ENCODE data around the gene EMP1.
"Not testable (repeated sequence)": the region's sequence is repeated elsewhere in the genome, so short reads cannot be mapped to it uniquely, and the experiment has no call there.

Gene EMP1

GRCh38 chr12:13257356-13257875 is 60.9 kb downstream of the EMP1 start:
- no peak overlapping the region for H3K27ac ChIP-seq (ENCODE audit: low read depth, low read length, poor library complexity, severe bottlenecking)
- H4K20me1 ChIP-seq (ENCODE audit: insufficient read depth, low read length), result no peaks in the 10 kb centered on the region
- no peaks in the 10 kb centered on the region for H3K79me2 ChIP-seq (ENCODE audit: insufficient read depth, low read length)
- H3F3A ChIP-seq (ENCODE audit: insufficient read depth, low read length), result no peaks in the 10 kb centered on the region
- no peak overlapping the region for H3K4me2 ChIP-seq (ENCODE audit: low read length)
- H3K9me3 ChIP-seq (ENCODE audit: low read length), result no peaks in the 10 kb centered on the region
- H3K4me3 ChIP-seq (ENCODE audit: low read depth, low read length, poor library complexity, severe bottlenecking), result no peak overlapping the region
- H3K9ac ChIP-seq (ENCODE audit: low read length), result no peak overlapping the region
- no peaks in the 10 kb centered on the region for H3K27me3 ChIP-seq (ENCODE audit: insufficient read depth, low read length)
- H2AFZ ChIP-seq (ENCODE audit: low read length), result no peak overlapping the region
- H3K4me1 ChIP-seq (ENCODE audit: insufficient read depth, low read length, severe bottlenecking), result peaks cover 6% of the 10 kb centered on the region
- H3K36me3 ChIP-seq (ENCODE audit: insufficient read depth, low read length), result no peaks in the 10 kb centered on the region
- H3K9me2 ChIP-seq (ENCODE audit: low read depth, low read length), result no peaks in the 10 kb centered on the region
- TF ChIP-seq CTCF (IDR thresholded peaks at IDR 0.05; ENCODE audit: low read length), result no peak
- TF ChIP-seq EZH2 (IDR thresholded peaks at IDR 0.05; ENCODE audit: borderline replicate concordance, low read length), result no peak

- Histone ChIP-seq H3K9ac (ENCODE audit: low read length) (no peak overlapping the region), H3K4me2 (ENCODE audit: low read length) (no peak overlapping the region)
Measured at GRCh38 chr12:13258197-13258596, 61.7 kb downstream of the EMP1 start.

DNA sequence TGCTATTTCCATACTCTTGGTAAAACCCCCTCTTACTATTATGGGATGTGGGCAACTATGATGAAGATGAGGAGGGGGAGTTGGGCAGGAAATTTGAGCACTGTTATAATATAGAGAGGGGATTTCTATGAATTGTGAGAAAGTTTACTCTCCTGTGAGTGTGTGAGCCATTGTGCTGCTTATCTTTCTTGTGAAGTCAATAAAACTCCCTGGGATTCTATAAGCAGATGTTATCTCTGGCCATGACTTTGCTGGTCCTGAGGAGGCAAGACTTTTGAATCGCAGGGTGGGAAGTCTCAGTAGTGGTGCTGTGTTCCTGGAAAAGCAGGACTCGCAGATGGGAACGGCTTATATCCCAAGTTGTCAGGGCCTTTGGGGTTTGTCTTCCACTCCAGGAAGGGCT is 62.2 kb downstream of the EMP1 start:
- Histone ChIP-seq H3K9ac (ENCODE audit: low read length) (no peak overlapping the region), H3K27me3 (ENCODE audit: insufficient read depth, low read length) (no peaks in the 10 kb centered on the region), H3K4me1 (ENCODE audit: insufficient read depth, low read length, severe bottlenecking) (peaks cover 6% of the 10 kb centered on the region), H4K20me1 (ENCODE audit: insufficient read depth, low read length) (no peaks in the 10 kb centered on the region), H3K9me2 (ENCODE audit: low read depth, low read length) (no peaks in the 10 kb centered on the region), H3F3A (ENCODE audit: insufficient read depth, low read length) (no peaks in the 10 kb centered on the region), H3K79me2 (ENCODE audit: insufficient read depth, low read length) (no peaks in the 10 kb centered on the region), H2AFZ (ENCODE audit: low read length) (no peak overlapping the region), H3K27ac (ENCODE audit: low read depth, low read length, poor library complexity, severe bottlenecking) (no peak overlapping the region), H3K36me3 (ENCODE audit: insufficient read depth, low read length) (no peaks in the 10 kb centered on the region), H3K4me2 (ENCODE audit: low read length) (no peak overlapping the region), H3K9me3 (ENCODE audit: low read length) (no peaks in the 10 kb centered on the region), H3K4me3 (ENCODE audit: low read depth, low read length, poor library complexity, severe bottlenecking) (no peak overlapping the region)
- no peak for TF ChIP-seq CTCF (IDR thresholded peaks at IDR 0.05; ENCODE audit: low read length)
- TF ChIP-seq EZH2 (IDR thresholded peaks at IDR 0.05; ENCODE audit: borderline replicate concordance, low read length), result no peak

More at GRCh38 chr12:13258197-13258596, 61.7 kb downstream of the EMP1 start:
- Histone ChIP-seq H3K79me2 (ENCODE audit: insufficient read depth, low read length) (no peaks in the 10 kb centered on the region), H3K9me3 (ENCODE audit: low read length) (no peaks in the 10 kb centered on the region), H4K20me1 (ENCODE audit: insufficient read depth, low read length) (no peaks in the 10 kb centered on the region), H3F3A (ENCODE audit: insufficient read depth, low read length) (no peaks in the 10 kb centered on the region), H3K36me3 (ENCODE audit: insufficient read depth, low read length) (no peaks in the 10 kb centered on the region), H3K4me1 (ENCODE audit: insufficient read depth, low read length, severe bottlenecking) (peaks cover 6% of the 10 kb centered on the region), H2AFZ (ENCODE audit: low read length) (no peak overlapping the region), H3K27me3 (ENCODE audit: insufficient read depth, low read length) (no peaks in the 10 kb centered on the region), H3K27ac (ENCODE audit: low read depth, low read length, poor library complexity, severe bottlenecking) (no peak overlapping the region), H3K4me3 (ENCODE audit: low read depth, low read length, poor library complexity, severe bottlenecking) (no peak overlapping the region), H3K9me2 (ENCODE audit: low read depth, low read length) (no peaks in the 10 kb centered on the region)
- TF ChIP-seq EZH2 (IDR thresholded peaks at IDR 0.05; ENCODE audit: borderline replicate concordance, low read length) (no peak), CTCF (IDR thresholded peaks at IDR 0.05; ENCODE audit: low read length) (no peak)

- H3K27me3 ChIP-seq (ENCODE audit: insufficient read depth, low read length); H3K9me3 ChIP-seq (ENCODE audit: low read length); H3F3A ChIP-seq (ENCODE audit: insufficient read depth, low read length); H3K36me3 ChIP-seq (ENCODE audit: insufficient read depth, low read length); H2AFZ ChIP-seq (ENCODE audit: low read length); H3K4me1 ChIP-seq (ENCODE audit: insufficient read depth, low read length, severe bottlenecking); H3K27ac ChIP-seq (ENCODE audit: low read depth, low read length, poor library complexity, severe bottlenecking); H3K79me2 ChIP-seq (ENCODE audit: insufficient read depth, low read length); H3K4me2 ChIP-seq (ENCODE audit: low read length); H3K4me3 ChIP-seq (ENCODE audit: low read depth, low read length, poor library complexity, severe bottlenecking); H4K20me1 ChIP-seq (ENCODE audit: insufficient read depth, low read length); H3K9ac ChIP-seq (ENCODE audit: low read length); H3K9me2 ChIP-seq (ENCODE audit: low read depth, low read length): not testable (repeated sequence)
Measured at GRCh38 chr12:13259625-13260024, 63.1 kb downstream of the EMP1 start.

DNA sequence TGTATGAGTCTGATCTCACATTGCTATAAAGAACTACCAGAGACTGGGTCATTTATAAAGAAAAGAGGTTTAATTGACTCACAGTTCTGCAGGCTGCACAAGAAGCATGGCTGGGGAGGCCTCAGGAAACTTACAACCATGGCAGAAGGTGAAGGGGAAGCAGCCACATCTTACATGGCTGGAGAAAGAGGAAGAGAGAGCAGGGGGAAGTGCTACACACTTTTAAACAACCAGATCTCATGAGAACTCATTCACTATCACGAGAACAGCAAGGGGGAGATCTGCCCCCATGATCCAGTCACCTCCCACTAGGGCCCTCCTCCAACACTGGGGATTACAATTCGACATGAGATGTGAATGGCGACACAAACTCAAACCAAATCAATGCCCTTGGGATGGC is 71.3 kb downstream of the EMP1 start:
- H3K4me2 ChIP-seq (ENCODE audit: low read length); H3K79me2 ChIP-seq (ENCODE audit: insufficient read depth, low read length); H3K27ac ChIP-seq (ENCODE audit: low read depth, low read length, poor library complexity, severe bottlenecking); H3K9ac ChIP-seq (ENCODE audit: low read length); H4K20me1 ChIP-seq (ENCODE audit: insufficient read depth, low read length); H2AFZ ChIP-seq (ENCODE audit: low read length); H3K4me1 ChIP-seq (ENCODE audit: insufficient read depth, low read length, severe bottlenecking); H3K4me3 ChIP-seq (ENCODE audit: low read depth, low read length, poor library complexity, severe bottlenecking); H3F3A ChIP-seq (ENCODE audit: insufficient read depth, low read length); H3K9me2 ChIP-seq (ENCODE audit: low read depth, low read length); H3K9me3 ChIP-seq (ENCODE audit: low read length); H3K27me3 ChIP-seq (ENCODE audit: insufficient read depth, low read length); H3K36me3 ChIP-seq (ENCODE audit: insufficient read depth, low read length): not testable (repeated sequence)
